ENCODE data around the gene SFTPD. TPM values are rescaled to one million over a fixed set of nuclear protein-coding genes. Genes with fewer than 3 reads are reported as not detected.

Gene SFTPD
- total RNA-seq, 2 donors from 2014 or later: 0.74 to 2.1 TPM

GRCh38 chr10:79938728-79939406, 10.0 kb downstream of the SFTPD start:
- no peak overlapping the region for H3K27ac ChIP-seq
- no peaks in the 10 kb centered on the region for H3K27me3 ChIP-seq
- no peaks in the 10 kb centered on the region for H3K9me3 ChIP-seq
- no peak overlapping the region for H3K4me3 ChIP-seq
- no peaks in the 10 kb centered on the region for H3K36me3 ChIP-seq
- TF ChIP-seq CTCF (IDR thresholded peaks at IDR 0.05): no peak
- peak; percentile 70 for DNase-seq (ENCODE audit: low spot score)
- no peaks in the 10 kb centered on the region for H3K4me1 ChIP-seq

GRCh38 chr10:79937701-79938151, 11.2 kb downstream of the SFTPD start:
- TF ChIP-seq CTCF (IDR thresholded peaks at IDR 0.05): no peak
- no peaks in the 10 kb centered on the region for H3K36me3 ChIP-seq
- no peak overlapping the region for H3K27ac ChIP-seq
- peak; percentile 48 for DNase-seq (ENCODE audit: low spot score)
- no peaks in the 10 kb centered on the region for H3K27me3 ChIP-seq
- H3K4me1 ChIP-seq: no peaks in the 10 kb centered on the region
- H3K9me3 ChIP-seq: no peaks in the 10 kb centered on the region
- H3K4me3 ChIP-seq: no peak overlapping the region

- no peak for DNase-seq (ENCODE audit: low spot score)
- Histone ChIP-seq H3K4me1 (no peaks in the 10 kb centered on the region), H3K27me3 (no peaks in the 10 kb centered on the region), H3K9me3 (no peaks in the 10 kb centered on the region), H3K4me3 (no peak overlapping the region), H3K27ac (no peak overlapping the region), H3K36me3 (no peaks in the 10 kb centered on the region)
- no peak for TF ChIP-seq CTCF (IDR thresholded peaks at IDR 0.05)
Observed at GRCh38 chr10:79936625-79937615, 12.0 kb downstream of the SFTPD start.

GRCh38 chr10:79933961-79934360, 14.9 kb downstream of the SFTPD start:
- H3K36me3 ChIP-seq: no peaks in the 10 kb centered on the region
- no peak for TF ChIP-seq CTCF (IDR thresholded peaks at IDR 0.05)
- H3K4me3 ChIP-seq: no peak overlapping the region
- no peaks in the 10 kb centered on the region for H3K27me3 ChIP-seq
- no peak overlapping the region for H3K27ac ChIP-seq
- no peak for DNase-seq (ENCODE audit: low spot score)
- H3K4me1 ChIP-seq: no peaks in the 10 kb centered on the region
- H3K9me3 ChIP-seq: no peaks in the 10 kb centered on the region

- H3K9me3 ChIP-seq: no peaks in the 10 kb centered on the region
- H3K27me3 ChIP-seq: no peaks in the 10 kb centered on the region
- H3K4me3 ChIP-seq: no peak overlapping the region
- DNase-seq (ENCODE audit: low spot score): no peak
- TF ChIP-seq CTCF (IDR thresholded peaks at IDR 0.05): no peak
- no peaks in the 10 kb centered on the region for H3K4me1 ChIP-seq
- no peak overlapping the region for H3K27ac ChIP-seq
- no peaks in the 10 kb centered on the region for H3K36me3 ChIP-seq
Observed at GRCh38 chr10:79932841-79933379, 16.0 kb downstream of the SFTPD start.
